OCI-LY1 (cell line): ENCODE data around the gene ESYT2.

Experiments
- EZH2 ChIP-seq: fragments of 200-600 bp; sonication (generic), shearing (Covaris generic); IDR thresholded peaks from 2 replicates; pipeline ENCODE4 v1.8.0; 2017; ENCODE audit warnings: borderline replicate concordance, mixed run types, mild to moderate bottlenecking, antibody characterized with exemption, low read length, moderate library complexity, mixed read lengths
- TF ChIP-seq, protein P1 (sequence below): fragments of 200-600 bp; sonication (generic), shearing (Covaris generic); IDR thresholded peaks from 2 replicates; pipeline ENCODE4 v1.5.1; 2017; ENCODE audit warnings: mild to moderate bottlenecking, antibody characterized with exemption, low read length, moderate library complexity, mixed read lengths

DNA sequence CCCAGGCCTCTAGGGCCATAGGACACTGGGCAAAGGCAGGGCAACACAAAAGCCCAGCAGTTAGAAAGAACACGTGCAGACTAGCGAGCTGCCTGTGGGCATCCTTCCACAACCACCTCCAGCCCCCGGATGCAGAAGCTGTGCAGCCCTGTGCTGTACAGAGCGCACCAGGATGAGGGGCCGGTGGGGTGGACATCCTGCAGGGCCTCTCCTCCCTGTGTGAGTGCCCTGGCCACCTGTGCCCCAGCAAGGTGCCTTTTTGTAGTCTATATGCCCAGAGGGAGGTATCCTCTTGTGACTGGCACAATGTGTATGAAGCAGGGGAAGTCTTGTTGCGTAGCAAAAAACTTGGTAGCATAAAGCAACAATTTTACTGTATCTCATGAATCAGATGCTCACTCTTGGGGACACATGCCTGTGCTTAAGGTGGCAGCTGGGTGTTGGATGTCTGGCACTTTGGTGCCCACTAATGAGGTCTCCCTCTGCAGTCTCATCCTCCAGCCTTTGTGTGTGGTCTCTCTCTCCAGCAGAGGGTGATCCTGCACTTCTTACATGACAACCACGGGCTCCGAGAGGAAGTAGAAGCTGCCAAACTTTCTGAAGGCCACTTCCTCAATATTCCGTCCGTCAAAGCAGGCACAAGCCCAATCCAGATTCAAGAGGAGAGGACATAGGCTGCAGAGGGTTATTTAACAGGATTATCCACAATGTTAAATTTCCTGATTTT is 133.4 kb downstream of the ESYT2 start:
- TF ChIP-seq, protein P1, sequence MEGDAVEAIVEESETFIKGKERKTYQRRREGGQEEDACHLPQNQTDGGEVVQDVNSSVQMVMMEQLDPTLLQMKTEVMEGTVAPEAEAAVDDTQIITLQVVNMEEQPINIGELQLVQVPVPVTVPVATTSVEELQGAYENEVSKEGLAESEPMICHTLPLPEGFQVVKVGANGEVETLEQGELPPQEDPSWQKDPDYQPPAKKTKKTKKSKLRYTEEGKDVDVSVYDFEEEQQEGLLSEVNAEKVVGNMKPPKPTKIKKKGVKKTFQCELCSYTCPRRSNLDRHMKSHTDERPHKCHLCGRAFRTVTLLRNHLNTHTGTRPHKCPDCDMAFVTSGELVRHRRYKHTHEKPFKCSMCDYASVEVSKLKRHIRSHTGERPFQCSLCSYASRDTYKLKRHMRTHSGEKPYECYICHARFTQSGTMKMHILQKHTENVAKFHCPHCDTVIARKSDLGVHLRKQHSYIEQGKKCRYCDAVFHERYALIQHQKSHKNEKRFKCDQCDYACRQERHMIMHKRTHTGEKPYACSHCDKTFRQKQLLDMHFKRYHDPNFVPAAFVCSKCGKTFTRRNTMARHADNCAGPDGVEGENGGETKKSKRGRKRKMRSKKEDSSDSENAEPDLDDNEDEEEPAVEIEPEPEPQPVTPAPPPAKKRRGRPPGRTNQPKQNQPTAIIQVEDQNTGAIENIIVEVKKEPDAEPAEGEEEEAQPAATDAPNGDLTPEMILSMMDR = peak; percentile 65
- no peak for TF ChIP-seq EZH2
